ENCODE results near the gene LCN12. TPM values are rescaled to one million over a fixed set of nuclear protein-coding genes. Genes with fewer than 3 reads are reported as not detected.
A peak's percentile ranks its signal among the peaks of the same experiment; 100 is the strongest.

The LCN12 gene
- total RNA-seq, 1 experiment from 2014 or later = 2.1 TPM

DNA sequence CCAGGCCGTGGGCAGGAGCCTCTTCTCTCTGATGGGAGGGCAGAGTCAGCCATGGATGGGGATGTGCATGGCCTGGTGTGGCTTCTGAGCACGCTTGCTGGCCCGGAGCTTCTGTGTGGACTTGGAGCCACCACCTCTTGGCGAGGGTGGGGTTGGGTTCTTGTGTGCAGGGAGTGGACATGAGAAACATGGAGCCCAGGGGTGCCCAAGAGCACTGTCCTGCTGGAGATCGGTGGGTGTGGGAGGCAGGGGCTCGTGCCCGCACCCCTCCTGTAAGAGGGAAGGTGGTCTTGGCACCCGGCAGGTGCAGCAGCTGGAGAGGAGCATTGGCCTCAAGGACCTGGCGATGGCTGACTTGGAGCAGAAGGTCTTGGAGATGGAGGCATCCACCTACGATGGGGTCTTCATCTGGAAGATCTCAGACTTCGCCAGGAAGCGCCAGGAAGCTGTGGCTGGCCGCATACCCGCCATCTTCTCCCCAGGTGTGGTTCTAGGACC lies 31.3 kb upstream of the LCN12 start:
- Histone ChIP-seq H2BK15ac (ENCODE audit: low read depth, low read length) (no peak overlapping the region), H4K20me1 (ENCODE audit: control insufficient read depth, insufficient read depth, insufficient read length) (no peaks in the 10 kb centered on the region), H3K27ac (ENCODE audit: insufficient read length, low read depth, low read length) (no peak overlapping the region), H3K23ac (ENCODE audit: insufficient read length, low read depth, low read length) (no peak overlapping the region), H3K4me2 (ENCODE audit: insufficient read depth, insufficient read length, low read length) (no peak overlapping the region), H3K9ac (ENCODE audit: extremely low read depth, insufficient read length, low read length) (no peak overlapping the region), H3K18ac (ENCODE audit: insufficient read length, low read depth, low read length) (no peak overlapping the region), H3K4ac (ENCODE audit: low read depth, low read length) (no peak overlapping the region), H4K5ac (ENCODE audit: insufficient read length, low read depth, low read length) (no peak overlapping the region), H3K14ac (ENCODE audit: insufficient read depth, low read length) (no peak overlapping the region), H3K23me2 (ENCODE audit: insufficient read length, low read depth, low read length, poor library complexity, severe bottlenecking) (no peaks in the 10 kb centered on the region), H2AK5ac (ENCODE audit: insufficient read length, low read length) (no peak overlapping the region), H3K79me2 (ENCODE audit: insufficient read depth, low read length) (no peaks in the 10 kb centered on the region), H3K4me1 (ENCODE audit: insufficient read depth, low read length) (no peaks in the 10 kb centered on the region), H3K27me3 (ENCODE audit: insufficient read depth, low read length) (no peaks in the 10 kb centered on the region), H3K9me3 (ENCODE audit: control insufficient read depth, low read depth, low read length) (no peaks in the 10 kb centered on the region), H3T11ph (ENCODE audit: low read length) (no peak overlapping the region), H3K79me1 (ENCODE audit: insufficient read depth, low read depth, low read length, poor library complexity, severe bottlenecking) (no peaks in the 10 kb centered on the region), H2BK120ac (ENCODE audit: low read depth, low read length, poor library complexity, severe bottlenecking) (no peak overlapping the region), H2BK20ac (ENCODE audit: low read depth, low read length, poor library complexity, severe bottlenecking) (no peak overlapping the region), H2BK12ac (ENCODE audit: insufficient read length, low read depth, low read length) (no peak overlapping the region), H2AFZ (ENCODE audit: low read length) (no peak overlapping the region), H2BK5ac (ENCODE audit: insufficient read length, low read length) (no peak overlapping the region), H4K91ac (ENCODE audit: insufficient read length, low read depth, low read length) (no peak overlapping the region), H3K56ac (ENCODE audit: insufficient read length, low read depth, low read length) (no peak overlapping the region), H4K8ac (replicated peaks; ENCODE audit: insufficient read length, low read depth, low read length) (no peak overlapping the region)
- DNase-seq = peak; percentile 17
- Mint-ChIP-seq H3K4me1 (no peaks in the 10 kb centered on the region), H3K27ac (no peak overlapping the region), H3K9me3 (no peaks in the 10 kb centered on the region), H3K4me3 (no peak overlapping the region; a peak in 1 of 5 replicates), H3K36me3 (ENCODE audit: insufficient read depth in 1 of 3, low read depth in 3 of 3) (peaks cover 39 to 74% (median 68%) of the 10 kb centered on the region in 3 experiments; a peak in 6 of 7 replicates), H3K27me3 (ENCODE audit: low read depth) (no peaks in the 10 kb centered on the region)
- no CpG with 5 or more reads among the region's 14 CpGs for WGBS (ENCODE audit: extremely low coverage, insufficient read length, low lambda C conversion rate)
- TF ChIP-seq, protein P1, sequence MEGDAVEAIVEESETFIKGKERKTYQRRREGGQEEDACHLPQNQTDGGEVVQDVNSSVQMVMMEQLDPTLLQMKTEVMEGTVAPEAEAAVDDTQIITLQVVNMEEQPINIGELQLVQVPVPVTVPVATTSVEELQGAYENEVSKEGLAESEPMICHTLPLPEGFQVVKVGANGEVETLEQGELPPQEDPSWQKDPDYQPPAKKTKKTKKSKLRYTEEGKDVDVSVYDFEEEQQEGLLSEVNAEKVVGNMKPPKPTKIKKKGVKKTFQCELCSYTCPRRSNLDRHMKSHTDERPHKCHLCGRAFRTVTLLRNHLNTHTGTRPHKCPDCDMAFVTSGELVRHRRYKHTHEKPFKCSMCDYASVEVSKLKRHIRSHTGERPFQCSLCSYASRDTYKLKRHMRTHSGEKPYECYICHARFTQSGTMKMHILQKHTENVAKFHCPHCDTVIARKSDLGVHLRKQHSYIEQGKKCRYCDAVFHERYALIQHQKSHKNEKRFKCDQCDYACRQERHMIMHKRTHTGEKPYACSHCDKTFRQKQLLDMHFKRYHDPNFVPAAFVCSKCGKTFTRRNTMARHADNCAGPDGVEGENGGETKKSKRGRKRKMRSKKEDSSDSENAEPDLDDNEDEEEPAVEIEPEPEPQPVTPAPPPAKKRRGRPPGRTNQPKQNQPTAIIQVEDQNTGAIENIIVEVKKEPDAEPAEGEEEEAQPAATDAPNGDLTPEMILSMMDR (conservative IDR thresholded peaks at IDR 0.05) = no peak
